Right atrium auricular region (tissue), 2 donors: Measurements from ENCODE around the gene ENO4. TPM values are rescaled to one million over a fixed set of nuclear protein-coding genes. Genes with fewer than 3 reads are reported as not detected.

Source experiments
- DNase-seq: peaks from one replicate; pipeline ENCODE4 v3.0.0-alpha.2; 2019; ENCODE audit warnings: low spot score
- H3K27ac ChIP-seq, 2 donors: fragments of 200-600 bp; sonication (generic); 1 replicate in 1 of 2; 2 replicates in 1 of 2; pipeline ENCODE4 v1.5.1; 2016 to 2019
- H3K27me3 ChIP-seq, 2 donors: fragments of 200-600 bp; sonication (generic); one replicate each; pipeline versions ENCODE4 v1.5.1 to v1.6.0; 2017 to 2019
- H3K36me3 ChIP-seq: fragments of 200-600 bp; sonication (generic); one replicate; pipeline ENCODE4 v1.5.1; 2016
- H3K4me1 ChIP-seq, 2 donors: fragments of 200-600 bp; sonication (generic); one replicate each; pipeline versions ENCODE4 v1.5.1 to v1.6.0; 2017 to 2019
- H3K4me3 ChIP-seq, 2 donors: fragments of 200-600 bp; sonication (generic); 1 replicate in 1 of 2; 2 replicates in 1 of 2; pipeline ENCODE4 v1.5.1; 2017 to 2019; ENCODE audit warnings: mild to moderate bottlenecking in 1 of 2, moderate library complexity in 1 of 2
- H3K9me3 ChIP-seq, 2 donors: fragments of 200-600 bp; sonication (generic); one replicate each; pipeline ENCODE4 v1.5.1; 2019
- total RNA-seq, 2 donors: library from RNA; depleted of rRNA; stranded (reverse); fragments of >200 nt; gene quantifications; one replicate each; pipeline ENCODE4 v1.1.0, GENCODE V29; 2016
- TF ChIP-seq, protein P1 (sequence below), 2 donors: fragments of 200-600 bp; sonication (generic); IDR thresholded peaks; one replicate each; pipeline ENCODE4 v1.5.1; 2019; ENCODE audit warnings: antibody characterized with exemption in 2 of 2

ENO4 gene
- total RNA-seq, 2 donors from 2014 or later, result 0.15 TPM; not detected in 1

- no peak overlapping the region for H3K27ac ChIP-seq
- DNase-seq, result no peak
- H3K4me1 ChIP-seq, result no peaks in the 10 kb centered on the region
- no peaks in the 10 kb centered on the region for H3K9me3 ChIP-seq
- H3K36me3 ChIP-seq, result peaks cover 4% of the 10 kb centered on the region
- no peaks in the 10 kb centered on the region for H3K27me3 ChIP-seq
- H3K4me3 ChIP-seq, result no peak overlapping the region
- TF ChIP-seq, protein P1, sequence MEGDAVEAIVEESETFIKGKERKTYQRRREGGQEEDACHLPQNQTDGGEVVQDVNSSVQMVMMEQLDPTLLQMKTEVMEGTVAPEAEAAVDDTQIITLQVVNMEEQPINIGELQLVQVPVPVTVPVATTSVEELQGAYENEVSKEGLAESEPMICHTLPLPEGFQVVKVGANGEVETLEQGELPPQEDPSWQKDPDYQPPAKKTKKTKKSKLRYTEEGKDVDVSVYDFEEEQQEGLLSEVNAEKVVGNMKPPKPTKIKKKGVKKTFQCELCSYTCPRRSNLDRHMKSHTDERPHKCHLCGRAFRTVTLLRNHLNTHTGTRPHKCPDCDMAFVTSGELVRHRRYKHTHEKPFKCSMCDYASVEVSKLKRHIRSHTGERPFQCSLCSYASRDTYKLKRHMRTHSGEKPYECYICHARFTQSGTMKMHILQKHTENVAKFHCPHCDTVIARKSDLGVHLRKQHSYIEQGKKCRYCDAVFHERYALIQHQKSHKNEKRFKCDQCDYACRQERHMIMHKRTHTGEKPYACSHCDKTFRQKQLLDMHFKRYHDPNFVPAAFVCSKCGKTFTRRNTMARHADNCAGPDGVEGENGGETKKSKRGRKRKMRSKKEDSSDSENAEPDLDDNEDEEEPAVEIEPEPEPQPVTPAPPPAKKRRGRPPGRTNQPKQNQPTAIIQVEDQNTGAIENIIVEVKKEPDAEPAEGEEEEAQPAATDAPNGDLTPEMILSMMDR (IDR thresholded peaks at IDR 0.05), result no peak
These were observed 60.0 kb downstream of the ENO4 start for GRCh38 chr10:116909307-116909706.

DNA sequence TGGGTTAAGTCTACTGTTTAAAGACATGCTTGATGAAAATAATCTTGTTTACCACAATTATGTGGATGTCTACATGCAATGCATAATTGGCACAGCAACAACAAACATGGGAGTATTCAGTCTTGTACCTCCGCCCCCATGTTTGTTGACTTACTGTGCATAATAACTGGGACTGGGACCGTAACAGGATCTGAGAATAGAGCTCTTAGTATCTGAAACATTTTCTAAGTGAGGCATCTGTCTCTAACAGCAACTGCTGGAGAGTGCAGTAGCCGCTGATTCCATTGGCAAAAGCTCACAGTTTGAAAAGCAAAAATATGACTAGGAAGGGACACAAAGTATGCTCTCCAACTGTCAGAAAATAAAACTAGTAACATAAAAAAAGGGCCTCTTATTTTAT lies 61.6 kb downstream of the ENO4 start:
- no peaks in the 10 kb centered on the region for H3K9me3 ChIP-seq
- DNase-seq, result no peak
- no peaks in the 10 kb centered on the region for H3K27me3 ChIP-seq
- no peak overlapping the region for H3K27ac ChIP-seq
- H3K36me3 ChIP-seq, result peaks cover 4% of the 10 kb centered on the region
- TF ChIP-seq, protein P1 (IDR thresholded peaks at IDR 0.05), result no peak
- H3K4me3 ChIP-seq, result no peak overlapping the region
- H3K4me1 ChIP-seq, result no peaks in the 10 kb centered on the region

DNA sequence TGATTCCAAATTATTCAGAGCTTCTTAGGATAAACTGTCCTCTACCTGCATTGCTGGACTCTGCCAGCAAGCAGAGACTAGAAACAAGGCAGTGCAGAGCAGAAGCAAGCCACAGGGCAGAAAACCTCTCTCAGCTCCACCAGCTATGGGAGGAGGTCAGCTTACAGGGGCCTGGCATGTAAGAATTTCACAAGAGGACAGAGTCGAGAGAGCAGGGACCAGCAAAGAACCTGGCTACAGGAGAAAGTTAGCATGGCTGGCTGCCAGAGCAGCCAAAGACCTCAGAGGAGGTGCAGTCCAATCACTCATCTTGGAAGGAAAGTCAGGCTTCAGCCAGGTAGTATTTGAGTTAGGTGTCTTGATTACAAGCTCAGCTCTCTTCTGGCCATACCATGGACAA lies 62.9 kb downstream of the ENO4 start:
- Histone ChIP-seq H3K27ac (no peak overlapping the region), H3K36me3 (peaks cover under 1% of the 10 kb centered on the region), H3K27me3 (no peaks in the 10 kb centered on the region), H3K4me3 (no peak overlapping the region), H3K4me1 (no peaks in the 10 kb centered on the region), H3K9me3 (no peaks in the 10 kb centered on the region)
- DNase-seq, result no peak
- TF ChIP-seq, protein P1 (IDR thresholded peaks at IDR 0.05), result no peak

DNA sequence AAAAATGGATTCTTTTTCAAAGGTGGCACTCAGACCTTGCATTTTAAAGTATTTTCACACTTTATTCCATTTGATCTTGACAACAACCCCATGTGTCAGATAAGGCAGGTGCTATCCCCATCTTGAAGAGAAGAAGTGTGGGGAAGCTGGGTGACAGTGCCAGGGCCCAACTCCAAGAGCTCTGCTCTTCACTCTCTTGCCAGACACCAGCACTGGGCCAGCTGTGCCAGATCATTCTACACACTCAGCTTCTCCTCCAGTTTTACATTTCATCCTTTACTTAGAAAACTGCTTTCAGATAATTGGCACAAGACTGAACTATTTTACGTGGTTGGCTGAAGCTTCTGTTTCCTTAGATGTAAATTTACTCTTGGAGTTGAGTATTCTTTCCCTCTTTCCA lies 64.4 kb downstream of the ENO4 start:
- TF ChIP-seq, protein P1 (IDR thresholded peaks at IDR 0.05), result no peak
- DNase-seq, result no peak
- no peaks in the 10 kb centered on the region for H3K36me3 ChIP-seq
- H3K9me3 ChIP-seq, result no peaks in the 10 kb centered on the region
- no peak overlapping the region for H3K27ac ChIP-seq
- H3K4me3 ChIP-seq, result no peak overlapping the region
- H3K27me3 ChIP-seq, result no peaks in the 10 kb centered on the region
- no peaks in the 10 kb centered on the region for H3K4me1 ChIP-seq

DNA sequence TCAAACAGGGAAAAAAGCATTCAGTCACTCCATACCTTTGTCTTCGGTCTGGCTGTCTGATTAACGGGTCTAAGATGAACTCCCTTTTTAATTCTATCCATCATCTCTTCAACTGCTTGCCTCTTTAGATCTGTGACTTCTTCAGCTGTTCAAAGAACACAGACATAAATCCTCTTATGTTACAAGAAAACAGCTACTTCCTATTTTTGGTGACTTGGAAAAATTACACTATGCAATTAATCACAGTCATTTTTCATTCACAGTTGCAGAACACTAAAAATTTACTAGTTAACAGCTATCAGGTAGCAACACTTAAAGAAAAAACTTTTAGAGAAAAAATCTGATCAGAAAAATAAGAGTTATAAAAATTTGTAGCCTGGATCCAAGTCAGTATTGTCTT lies 66.0 kb downstream of the ENO4 start:
- no peak for DNase-seq
- Histone ChIP-seq H3K27me3 (no peaks in the 10 kb centered on the region), H3K4me1 (no peaks in the 10 kb centered on the region), H3K27ac (no peak overlapping the region), H3K9me3 (no peaks in the 10 kb centered on the region), H3K4me3 (no peak overlapping the region), H3K36me3 (no peaks in the 10 kb centered on the region)
- TF ChIP-seq, protein P1 (IDR thresholded peaks at IDR 0.05), result no peak

- Histone ChIP-seq H3K36me3 (no peaks in the 10 kb centered on the region), H3K4me1 (no peaks in the 10 kb centered on the region), H3K27me3 (no peaks in the 10 kb centered on the region), H3K4me3 (no peak overlapping the region), H3K9me3 (no peaks in the 10 kb centered on the region), H3K27ac (no peak overlapping the region)
- no peak for DNase-seq
- TF ChIP-seq, protein P1 (IDR thresholded peaks at IDR 0.05), result no peak
These were observed 68.2 kb downstream of the ENO4 start for GRCh38 chr10:116917481-116917880.
